SK-N-SH treated with all-trans-retinoic acid at 6 μM for 48 hours (cell line): ENCODE measurements around the gene CSNK1G1.

Source experiments
- ATAC-seq: fragments of 200-7000 bp; cut with Tn5 transposase; 3 replicates; pipeline ENCODE4 v1.9.1; 2020; ENCODE audit warnings: mild to moderate bottlenecking, moderate library complexity
- ARNTL ChIP-seq: fragments of 450-650 bp; formaldehyde crosslinking; IDR thresholded peaks from 2 replicates; pipeline ENCODE4 v1.5.0; 2020; ENCODE audit warnings: low read depth, mild to moderate bottlenecking, moderate library complexity, borderline replicate concordance
- CSDC2 ChIP-seq: fragments of 250-450 bp; sonication (Bioruptor Pico); IDR thresholded peaks from 2 replicates; pipeline ENCODE4 v1.5.0; 2020; ENCODE audit warnings: mild to moderate bottlenecking, moderate library complexity
- CSRNP3 ChIP-seq: fragments of 250-450 bp; sonication (Bioruptor Pico); IDR thresholded peaks from 2 replicates; pipeline ENCODE4 v1.5.1; 2021; ENCODE audit warnings: mild to moderate bottlenecking, moderate library complexity
- ESRRG ChIP-seq: fragments of 250-450 bp; sonication (Bioruptor Pico); IDR thresholded peaks from 2 replicates; pipeline ENCODE4 v1.6.1; 2021; ENCODE audit warnings: mild to moderate bottlenecking
- GLIS3 ChIP-seq: fragments of 250-450 bp; sonication (Bioruptor Pico); IDR thresholded peaks from 2 replicates; pipeline ENCODE4 v1.5.0; 2020; ENCODE audit warnings: mild to moderate bottlenecking, moderate library complexity
- ISL1 ChIP-seq: fragments of 250-450 bp; sonication (Bioruptor Pico); IDR thresholded peaks from 2 replicates; pipeline ENCODE4 v2.1.2; 2022; ENCODE audit warnings: mild to moderate bottlenecking, moderate library complexity
- OSR1 ChIP-seq: fragments of 250-450 bp; sonication (Bioruptor Pico); IDR thresholded peaks from 2 replicates; pipeline ENCODE4 v1.8.0; 2022; ENCODE audit warnings: moderate library complexity, mild to moderate bottlenecking, inconsistent platforms
- PATZ1 ChIP-seq: fragments of 250-450 bp; sonication (Bioruptor Pico); IDR thresholded peaks from 2 replicates; pipeline ENCODE4 v1.8.0; 2020; ENCODE audit warnings: mild to moderate bottlenecking, moderate library complexity, borderline replicate concordance
- POU6F1 ChIP-seq: fragments of 250-450 bp; sonication (Bioruptor Pico); IDR thresholded peaks from 2 replicates; pipeline ENCODE4 v1.8.0; 2021; ENCODE audit warnings: low read depth, mild to moderate bottlenecking, moderate library complexity, borderline replicate concordance
- PPARA ChIP-seq: fragments of 250-450 bp; sonication (Bioruptor Pico); IDR thresholded peaks from 2 replicates; pipeline ENCODE4 v1.5.0; 2020; ENCODE audit warnings: mild to moderate bottlenecking, borderline replicate concordance
- RARB ChIP-seq: fragments of 250-450 bp; sonication (Bioruptor Pico); IDR thresholded peaks from 2 replicates; pipeline ENCODE4 v1.8.0; 2021; ENCODE audit warnings: mild to moderate bottlenecking, moderate library complexity
- TCF4 ChIP-seq: fragments of 250-450 bp; sonication (Bioruptor Pico); IDR thresholded peaks from 2 replicates; pipeline ENCODE4 v1.8.0; 2021; ENCODE audit warnings: mild to moderate bottlenecking, moderate library complexity, borderline replicate concordance
- TOX ChIP-seq: fragments of 250-450 bp; sonication (Bioruptor Pico); IDR thresholded peaks from 2 replicates; pipeline ENCODE4 v1.8.0; 2021; ENCODE audit warnings: mild to moderate bottlenecking, moderate library complexity, borderline replicate concordance
- TSHZ2 ChIP-seq: fragments of 250-450 bp; sonication (Bioruptor Pico); IDR thresholded peaks from 2 replicates; pipeline ENCODE4 v1.5.0; 2020; ENCODE audit warnings: mild to moderate bottlenecking, moderate library complexity
- ZC3H10 ChIP-seq: fragments of 250-450 bp; sonication (Bioruptor Pico); IDR thresholded peaks from 2 replicates; pipeline ENCODE4 v1.5.1; 2021; ENCODE audit warnings: mild to moderate bottlenecking, moderate library complexity
- ZFP3 ChIP-seq: fragments of 250-450 bp; sonication (Bioruptor Pico); IDR thresholded peaks from 2 replicates; pipeline ENCODE4 v1.5.0; 2020; ENCODE audit warnings: mild to moderate bottlenecking, moderate library complexity
- ZFP30 ChIP-seq: fragments of 450-650 bp; formaldehyde crosslinking; IDR thresholded peaks from 2 replicates; pipeline ENCODE4 v1.5.0; 2022; ENCODE audit warnings: mild to moderate bottlenecking, moderate library complexity
- ZNF565 ChIP-seq: fragments of 450-650 bp; formaldehyde crosslinking; conservative IDR thresholded peaks from 2 replicates; pipeline ENCODE4 v1.5.0; 2020; ENCODE audit warnings: low read depth, mild to moderate bottlenecking, moderate library complexity
- ZNF70 ChIP-seq: fragments of 450-650 bp; formaldehyde crosslinking; IDR thresholded peaks from 2 replicates; pipeline ENCODE4 v1.5.0; 2020; ENCODE audit warnings: mild to moderate bottlenecking, moderate library complexity
- ZNF8 ChIP-seq: fragments of 450-650 bp; formaldehyde crosslinking; IDR thresholded peaks from 2 replicates; pipeline ENCODE4 v1.5.0; 2020; ENCODE audit warnings: mild to moderate bottlenecking, moderate library complexity

CSNK1G1 gene

GRCh38 chr15:64162869-64163658, 192.9 kb downstream of the CSNK1G1 start, which contains the start of gene PPIB:
PPIB (minus strand) TSS chr15:64163022; CDS start chr15:64162986, 36 bp downstream.
- TF ChIP-seq TSHZ2 (CRISPR knock-in tag) (0 out of 2 replicates have a peak, but pooled peaks have one; percentile 32), RARB (CRISPR knock-in tag) (no peak), POU6F1 (no peak), ZFP3 (CRISPR knock-in tag) (0 out of 2 replicates have a peak, but pooled peaks have one; percentile 17)
- ATAC-seq, result peak; percentile 98

- peak; percentile 56 for ATAC-seq
Measured at GRCh38 chr15:64162478-64162868, 193.5 kb downstream of the CSNK1G1 start.

GRCh38 chr15:64161688-64162477, 194.1 kb downstream of the CSNK1G1 start:
- TF ChIP-seq OSR1 (CRISPR knock-in tag), result no peak
- TF ChIP-seq ZNF70, result no peak
- TF ChIP-seq TOX (CRISPR knock-in tag), result no peak
- no peak for TF ChIP-seq ZFP3 (CRISPR knock-in tag)
- no peak for TF ChIP-seq PPARA (CRISPR knock-in tag)
- TF ChIP-seq POU6F1, result no peak
- no peak for TF ChIP-seq ARNTL (CRISPR knock-in tag)
- no peak for TF ChIP-seq ZFP30
- no peak for TF ChIP-seq GLIS3 (CRISPR knock-in tag)
- no peak for TF ChIP-seq CSRNP3 (CRISPR knock-in tag)
- no peak for TF ChIP-seq TCF4 (CRISPR knock-in tag)
- TF ChIP-seq ZC3H10 (CRISPR knock-in tag), result no peak
- TF ChIP-seq ISL1 (CRISPR knock-in tag), result no peak
- TF ChIP-seq RARB (CRISPR knock-in tag), result no peak
- no peak for ATAC-seq

More at GRCh38 chr15:64162478-64162868, 193.5 kb downstream of the CSNK1G1 start:
- TF ChIP-seq CSDC2 (CRISPR knock-in tag) (no peak), POU6F1 (no peak), PATZ1 (CRISPR knock-in tag) (no peak), ZNF565 (CRISPR knock-in tag) (no peak), ZFP3 (CRISPR knock-in tag) (no peak), TCF4 (CRISPR knock-in tag) (no peak), ZNF8 (no peak), ESRRG (no peak), ARNTL (CRISPR knock-in tag) (no peak), OSR1 (CRISPR knock-in tag) (no peak), ISL1 (CRISPR knock-in tag) (no peak)
- TF ChIP-seq, all 23 proteins: peak for 0
